Measurements from ENCODE around the gene SHC2.

GRCh38 chr19:439167-439900 is 21.5 kb downstream of the SHC2 start:
- TF ChIP-seq AGO2 (optimal IDR thresholded peaks at IDR 0.05; ENCODE audit: low read depth, low read length) (no peak), FOXK1 (CRISPR knock-in tag; IDR thresholded peaks at IDR 0.05; ENCODE audit: borderline replicate concordance, low read depth) (no peak), POLR2A (IDR thresholded peaks at IDR 0.05; ENCODE audit: insufficient read depth in 1 of 2, low read depth in 2 of 2, low read length in 2 of 2) (no peak)
